Duodenal mucosa (tissue), 2 donors: ENCODE results near the gene SRPRA.

ENCODE experiments used
- H3K27ac ChIP-seq: one replicate; pipeline ENCODE4 v1.7.0; 2013; ENCODE audit warnings: low read depth, low read length
- H3K27me3 ChIP-seq, 2 donors: one replicate each; pipeline ENCODE4 v1.7.0; 2013; ENCODE audit warnings: low read length in 2 of 2, control low read depth in 1 of 2; ENCODE audit not compliant: insufficient read depth in 2 of 2, control insufficient read depth in 1 of 2
- H3K36me3 ChIP-seq, 2 donors: one replicate each; pipeline ENCODE4 v1.7.0; 2013; ENCODE audit warnings: low read length in 2 of 2, control low read depth in 1 of 2; ENCODE audit not compliant: insufficient read depth in 2 of 2, control insufficient read depth in 1 of 2
- H3K4me1 ChIP-seq, 2 donors: one replicate each; pipeline ENCODE4 v1.7.0; 2013; ENCODE audit warnings: low read length in 2 of 2, control low read depth in 1 of 2; ENCODE audit not compliant: insufficient read depth in 2 of 2, control insufficient read depth in 1 of 2
- H3K4me3 ChIP-seq, 2 donors: one replicate each; pipeline ENCODE4 v1.7.0; 2013; ENCODE audit warnings: low read length in 2 of 2, low read depth in 1 of 2
- H3K9ac ChIP-seq, 2 donors: one replicate each; pipeline ENCODE4 v1.7.0; 2013; ENCODE audit warnings: low read length in 2 of 2, low read depth in 1 of 2
- H3K9me3 ChIP-seq, 2 donors: one replicate each; pipeline ENCODE4 v1.7.0; 2013; ENCODE audit warnings: low read length in 2 of 2, control low read depth in 1 of 2; ENCODE audit not compliant: control insufficient read depth in 1 of 2

The SRPRA gene

DNA sequence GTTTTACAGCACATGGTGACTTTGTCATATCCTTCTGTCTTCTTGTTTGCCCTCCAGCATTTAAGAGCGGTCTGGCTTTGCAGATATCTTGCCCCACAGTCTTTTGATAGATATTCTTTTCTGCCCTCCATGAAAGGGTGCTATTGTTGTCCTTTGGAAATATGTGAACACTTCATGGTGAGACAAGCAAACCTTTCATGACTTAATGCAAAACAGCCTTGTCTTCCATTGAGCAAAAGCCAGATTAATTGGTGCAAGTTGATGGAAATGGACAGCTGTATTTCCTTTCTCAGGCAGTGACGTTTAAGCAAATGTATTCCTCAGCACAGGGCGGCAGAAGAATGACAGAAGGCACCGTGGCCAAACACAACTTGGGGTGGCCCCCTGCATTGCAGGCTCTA lies 39.6 kb upstream of the SRPRA start:
- H3K36me3 ChIP-seq: peaks cover 0 to 14% of the 10 kb centered on the region in 2 donors

DNA sequence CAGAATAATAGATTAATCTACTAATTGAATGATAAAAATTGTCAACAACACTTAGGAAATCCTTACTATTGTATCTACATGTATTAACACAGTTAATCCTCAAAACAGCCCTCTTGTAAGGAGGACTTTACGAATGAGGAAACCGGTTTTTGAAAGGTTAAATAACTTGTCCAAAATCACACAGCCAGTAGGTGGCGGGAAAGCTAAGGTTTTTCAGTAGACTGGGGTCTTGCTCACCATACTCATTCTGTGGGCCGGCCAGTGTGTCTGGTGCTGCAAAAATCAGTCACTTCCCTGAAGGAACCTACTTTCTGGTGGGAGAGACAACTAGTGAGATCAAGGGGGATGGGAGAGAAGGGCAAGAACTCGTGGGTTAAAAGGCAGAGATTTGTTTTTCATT lies 39.0 kb upstream of the SRPRA start:
- H3K4me1 ChIP-seq: peaks cover 16 to 19% of the 10 kb centered on the region in 2 donors
- no peaks in the 10 kb centered on the region for H3K9me3 ChIP-seq
- no peaks in the 10 kb centered on the region for H3K27me3 ChIP-seq
- no peak overlapping the region for H3K27ac ChIP-seq
- peaks cover 0 to 14% of the 10 kb centered on the region in 2 donors for H3K36me3 ChIP-seq
- no peak overlapping the region for H3K9ac ChIP-seq
- H3K4me3 ChIP-seq: no peak overlapping the region

More for the DNA sequence above, 39.6 kb upstream of the SRPRA start:
- peaks cover 19 to 21% of the 10 kb centered on the region in 2 donors for H3K4me1 ChIP-seq
- no peak overlapping the region for H3K4me3 ChIP-seq
- no peaks in the 10 kb centered on the region for H3K9me3 ChIP-seq
- no peak overlapping the region for H3K27ac ChIP-seq
- no peak overlapping the region for H3K9ac ChIP-seq
- H3K27me3 ChIP-seq: no peaks in the 10 kb centered on the region

DNA sequence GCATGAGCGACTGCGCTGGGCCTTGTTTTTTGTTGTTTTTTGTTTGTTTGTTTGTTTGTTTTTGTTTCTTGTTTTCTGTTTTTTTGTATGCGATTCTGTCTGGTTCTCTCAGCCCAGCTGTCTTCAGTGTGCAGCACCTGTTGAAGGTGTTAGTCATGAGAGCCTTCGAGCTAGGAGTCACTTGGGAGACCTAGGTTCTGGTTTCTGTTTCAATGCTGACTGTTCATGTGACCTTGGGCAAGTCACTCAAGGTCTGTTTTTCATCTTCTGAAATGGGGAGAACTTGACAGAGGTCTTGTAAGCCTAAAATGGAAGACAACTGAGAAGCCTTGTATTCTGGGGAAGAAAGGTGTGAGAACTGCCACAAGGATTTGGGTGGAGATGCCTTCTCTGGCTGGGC lies 37.0 kb upstream of the SRPRA start:
- Histone ChIP-seq H3K4me3 (no peak overlapping the region), H3K9ac (no peak overlapping the region), H3K27me3 (no peaks in the 10 kb centered on the region), H3K36me3 (peaks cover 0 to 11% of the 10 kb centered on the region in 2 donors), H3K4me1 (peaks cover 8 to 11% of the 10 kb centered on the region in 2 donors), H3K27ac (no peak overlapping the region), H3K9me3 (no peaks in the 10 kb centered on the region)

DNA sequence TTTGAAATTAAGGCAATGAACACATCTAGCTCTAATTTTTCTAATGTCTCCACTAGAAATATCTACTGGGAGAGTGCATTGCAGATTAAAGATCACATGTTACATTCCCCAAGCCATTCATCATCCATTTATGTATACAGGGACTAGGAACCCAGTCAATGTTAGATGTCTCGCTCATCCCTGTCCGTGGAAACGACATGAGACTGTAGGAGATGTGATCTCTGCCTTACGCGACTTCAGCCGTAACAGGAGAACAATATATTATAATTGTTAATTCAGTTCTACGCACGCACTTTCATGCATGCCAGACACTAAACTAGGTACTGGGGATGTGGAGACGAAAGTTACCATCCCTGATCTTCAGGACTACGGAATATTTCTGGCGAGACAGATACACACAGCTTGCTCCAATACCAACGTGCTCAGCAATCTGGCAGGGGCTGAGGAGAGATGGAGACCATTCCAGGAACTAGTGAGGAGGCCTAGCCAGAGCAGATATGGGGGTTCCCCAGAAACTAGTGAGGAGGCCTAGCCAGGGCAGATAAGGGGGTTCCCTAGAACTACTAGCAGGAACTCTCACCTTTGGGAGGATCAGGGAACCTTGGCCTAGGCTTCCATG lies 35.9 kb upstream of the SRPRA start:
- peak overlapping the region; percentile 68 to 95 for H3K9ac ChIP-seq
- H3K27me3 ChIP-seq: no peaks in the 10 kb centered on the region
- H3K27ac ChIP-seq: no peak overlapping the region
- peak overlapping the region; percentile 94 to 98 for H3K4me3 ChIP-seq
- no peaks in the 10 kb centered on the region for H3K9me3 ChIP-seq
- peaks cover 0 to 11% of the 10 kb centered on the region in 2 donors for H3K36me3 ChIP-seq
- H3K4me1 ChIP-seq: peaks cover 7 to 9% of the 10 kb centered on the region in 2 donors

DNA sequence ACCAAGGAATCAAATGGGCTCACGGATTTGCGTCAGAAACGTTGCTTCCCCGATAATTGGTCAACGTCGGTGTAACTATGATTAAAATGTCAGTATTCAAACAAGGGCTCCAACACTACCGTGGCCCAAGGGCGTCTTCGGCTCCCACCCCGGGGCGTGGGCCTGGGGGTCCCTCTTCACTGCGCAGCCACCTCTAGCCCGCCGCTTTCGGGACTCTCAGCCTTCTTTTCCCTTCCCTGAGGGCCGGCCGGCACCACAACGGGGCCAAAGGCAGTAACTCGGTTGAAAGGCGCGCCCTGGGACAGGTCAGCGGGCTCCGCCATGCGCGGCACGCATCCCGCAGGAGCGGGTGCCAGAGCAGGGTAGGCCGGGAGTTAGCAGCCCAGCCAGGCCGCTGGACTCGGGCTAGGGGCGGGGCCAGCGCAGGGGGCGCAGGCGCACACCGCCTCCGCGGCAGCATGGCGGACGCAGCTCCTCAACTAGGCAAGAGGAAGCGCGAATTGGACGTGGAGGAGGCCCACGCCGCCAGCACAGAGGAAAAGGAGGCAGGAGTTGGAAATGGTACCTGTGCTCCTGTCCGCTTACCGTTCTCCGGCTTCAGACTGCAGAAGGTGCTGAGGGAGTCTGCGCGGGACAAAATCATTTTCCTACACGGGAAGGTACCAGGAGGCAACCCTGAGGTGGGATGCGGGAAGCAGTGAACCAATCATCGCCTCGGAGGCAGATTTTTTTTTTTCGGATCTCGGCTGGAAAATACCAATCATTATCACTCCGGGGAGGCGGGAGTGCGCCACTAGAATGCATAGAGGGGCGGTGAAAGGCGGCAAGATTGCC lies 35.1 kb upstream of the SRPRA start, which contains the start of gene DCPS:
TSS of gene DCPS (plus strand) at position 438 of the 834 bp plus-strand sequence. CDS start at position 459, 21 bp downstream.
- Histone ChIP-seq H3K36me3 (peaks cover 0 to 8% of the 10 kb centered on the region in 2 donors), H3K9me3 (no peaks in the 10 kb centered on the region), H3K4me3 (peak within 1 kb of the TSS; percentile 94 to 98), H3K27ac (peak within 1 kb of the TSS; percentile 72), H3K27me3 (no peaks in the 10 kb centered on the region), H3K4me1 (peaks cover 7 to 9% of the 10 kb centered on the region in 2 donors), H3K9ac (peak within 1 kb of the TSS; percentile 68 to 95)

DNA sequence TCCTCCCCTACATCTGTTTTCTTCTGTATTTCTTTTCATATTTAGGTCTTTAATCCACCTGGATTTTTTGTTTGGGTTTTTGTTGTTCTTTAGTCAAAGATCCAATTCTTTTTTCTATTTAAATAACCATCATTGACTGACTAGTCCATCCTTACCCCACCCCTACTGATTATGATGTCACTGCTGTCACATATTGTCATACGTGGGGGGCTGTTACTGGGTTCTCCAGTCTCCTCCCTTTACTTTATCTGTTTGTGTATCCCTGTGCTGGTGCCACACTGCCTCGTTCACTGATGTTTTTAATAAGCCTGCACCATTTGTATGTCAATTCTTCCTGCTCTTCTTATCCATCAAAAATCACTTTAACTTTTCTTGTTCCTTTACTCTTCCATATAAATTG lies 28.3 kb upstream of the SRPRA start:
- Histone ChIP-seq H3K27ac (no peak overlapping the region), H3K4me1 (no peaks in the 10 kb centered on the region), H3K27me3 (no peaks in the 10 kb centered on the region), H3K4me3 (no peak overlapping the region), H3K9me3 (no peaks in the 10 kb centered on the region), H3K9ac (no peak overlapping the region), H3K36me3 (peaks cover 16 to 28% of the 10 kb centered on the region in 2 donors)

DNA sequence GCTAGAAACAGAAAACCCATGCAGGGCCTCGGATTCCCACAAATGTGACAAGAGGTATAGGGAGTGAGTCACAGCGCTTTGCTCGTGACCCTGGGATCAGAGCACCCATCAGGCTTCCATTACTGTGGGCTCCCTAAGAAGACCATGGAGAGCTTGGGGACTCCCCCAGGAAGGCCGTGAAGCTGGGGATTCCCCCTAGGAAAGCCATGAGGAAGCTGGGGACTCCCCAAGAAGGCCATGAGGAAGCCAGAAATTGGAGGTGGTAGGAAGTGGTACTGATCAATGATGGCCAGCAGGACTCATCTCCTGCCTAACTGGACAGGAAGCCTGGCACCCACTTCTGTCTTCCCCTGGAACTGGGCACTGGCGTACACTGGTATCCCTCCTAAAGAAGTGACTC lies 25.0 kb upstream of the SRPRA start:
- H3K27me3 ChIP-seq: no peaks in the 10 kb centered on the region
- H3K9me3 ChIP-seq: no peaks in the 10 kb centered on the region
- peaks cover 29 to 52% of the 10 kb centered on the region in 2 donors for H3K36me3 ChIP-seq
- no peak overlapping the region for H3K27ac ChIP-seq
- H3K4me3 ChIP-seq: no peak overlapping the region
- no peak overlapping the region for H3K9ac ChIP-seq
- no peaks in the 10 kb centered on the region for H3K4me1 ChIP-seq

DNA sequence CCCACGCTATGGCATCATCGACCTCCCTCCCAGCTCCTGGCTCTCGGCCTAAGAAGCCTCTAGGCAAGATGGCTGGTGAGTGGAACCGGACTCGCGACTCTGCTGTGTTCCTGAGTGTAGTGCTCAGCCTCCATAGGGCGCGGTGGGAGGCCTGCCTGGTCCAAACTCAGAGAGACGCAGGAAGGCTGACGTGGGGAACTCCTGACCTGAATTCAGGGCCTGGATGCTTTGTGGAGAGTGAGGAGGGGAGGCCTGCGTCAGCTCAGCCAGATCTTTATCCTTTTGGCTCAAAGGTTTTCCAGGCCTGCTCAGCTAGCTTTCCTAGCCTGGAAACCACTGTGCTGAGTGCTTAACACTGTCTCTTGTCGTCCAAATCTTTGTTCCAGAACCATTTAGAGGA lies 22.2 kb upstream of the SRPRA start:
- Histone ChIP-seq H3K4me3 (no peak overlapping the region), H3K36me3 (peaks cover 29 to 58% of the 10 kb centered on the region in 2 donors), H3K4me1 (no peaks in the 10 kb centered on the region), H3K9ac (no peak overlapping the region), H3K9me3 (no peaks in the 10 kb centered on the region), H3K27ac (no peak overlapping the region), H3K27me3 (no peaks in the 10 kb centered on the region)

DNA sequence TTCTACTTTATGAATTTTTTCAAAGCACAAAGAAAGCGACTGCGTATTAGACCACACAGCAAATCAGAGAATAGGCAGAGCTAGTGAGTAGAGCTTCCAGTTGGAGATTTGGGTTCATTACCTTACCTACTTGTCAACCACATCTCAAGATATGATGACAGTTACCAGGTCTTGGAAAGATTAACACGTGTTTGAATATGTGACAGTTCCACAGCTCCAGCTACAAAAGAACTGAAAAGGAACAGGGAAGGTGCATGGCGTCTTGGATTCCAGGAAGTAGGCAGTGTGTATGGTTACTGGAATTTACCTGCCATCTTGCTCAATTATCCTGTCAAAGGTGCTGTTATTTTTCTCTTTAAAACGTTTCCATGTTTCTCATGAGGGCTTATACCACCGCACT lies 19.5 kb upstream of the SRPRA start:
- Histone ChIP-seq H3K27me3 (no peaks in the 10 kb centered on the region), H3K9ac (no peak overlapping the region), H3K9me3 (no peaks in the 10 kb centered on the region), H3K36me3 (peaks cover 22 to 41% of the 10 kb centered on the region in 2 donors), H3K27ac (no peak overlapping the region), H3K4me3 (no peak overlapping the region), H3K4me1 (peaks cover 10 to 14% of the 10 kb centered on the region in 2 donors)

DNA sequence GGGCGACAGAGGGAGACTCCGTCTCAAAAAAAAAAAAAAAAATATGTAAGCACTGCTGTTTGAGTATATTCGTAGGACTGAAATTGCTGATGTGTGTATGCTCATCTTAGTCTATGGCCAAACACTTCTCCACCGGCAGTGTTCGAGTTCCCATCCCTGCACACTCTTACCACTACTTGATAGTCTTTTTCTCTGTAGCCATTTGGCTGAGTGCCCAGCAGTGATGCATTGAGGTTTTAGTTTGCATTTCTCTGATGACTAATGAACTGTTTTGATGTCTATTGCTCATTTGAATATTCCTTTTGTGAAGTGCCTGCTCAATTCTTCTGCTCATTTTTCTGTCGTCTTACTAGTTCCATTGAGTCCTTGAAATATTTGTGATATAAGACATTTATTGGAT lies 16.1 kb upstream of the SRPRA start:
- Histone ChIP-seq H3K27ac (no peak overlapping the region), H3K27me3 (no peaks in the 10 kb centered on the region), H3K4me1 (peaks cover 16 to 27% of the 10 kb centered on the region in 2 donors), H3K9ac (no peak overlapping the region), H3K36me3 (peaks cover 0 to 9% of the 10 kb centered on the region in 2 donors), H3K9me3 (no peaks in the 10 kb centered on the region), H3K4me3 (peak overlapping the region; percentile 29 to 36)
